ENCODE results near the gene BLM. TPM values are rescaled to one million over a fixed set of nuclear protein-coding genes. Genes with fewer than 3 reads are reported as not detected.

BLM gene
- total and polyA plus RNA-seq, 7 experiments from 2014 or later: 2.8 to 53.1 (median 6.3) TPM

GRCh38 chr15:90701048-90701447 is 16.1 kb upstream of the BLM start:
- Mint-ChIP-seq H3K4me1 (peaks cover 0 to 21% (median 0%) of the 10 kb centered on the region in 7 donors), H3K27ac (no peak overlapping the region), H3K36me3 (peaks cover 0 to 34% (median 8%) of the 10 kb centered on the region in 5 donors), H3K9me3 (peaks cover 0 to 28% (median 5%) of the 10 kb centered on the region in 11 donors), H3K4me3 (no peak overlapping the region), H3K27me3 (no peaks in the 10 kb centered on the region)
- ChIA-PET POLR2A (interaction anchor here (0.6 kb wide), 1 partner anchor 217 kb away, joined by 5 read pairs; no protein-coding TSS in a partner anchor), CTCF (interaction anchor here (1.6 kb wide), 1 partner anchor 53 kb away, joined by 6 read pairs; no protein-coding TSS in a partner anchor)
- H3K4me3 ChIP-seq (ENCODE audit: low read length): no peak overlapping the region
- H3K27me3 ChIP-seq (ENCODE audit: control insufficient read depth in 2 of 2, insufficient read depth in 2 of 2, low read length in 2 of 2): no peaks in the 10 kb centered on the region
- intact Hi-C loops (cut with micrococcal nuclease): no loop called here
- no peaks in the 10 kb centered on the region for H3K36me3 ChIP-seq (ENCODE audit: control insufficient read depth in 2 of 3, insufficient read depth in 3 of 3, low read length in 3 of 3)
- no peak for ATAC-seq
- H3K9me3 ChIP-seq (ENCODE audit: control insufficient read depth in 2 of 3, low read length in 3 of 3): no peaks in the 10 kb centered on the region
- no peak overlapping the region for H3K27ac ChIP-seq (ENCODE audit: low read depth, low read length)
- DNase-seq: no peak
- H3K4me1 ChIP-seq (ENCODE audit: control insufficient read depth in 2 of 2, insufficient read depth in 2 of 2, low read length in 2 of 2): no peaks in the 10 kb centered on the region

- no peak for DNase-seq
- no peak overlapping the region for H3K4me3 Mint-ChIP-seq
- H3K4me1 Mint-ChIP-seq: peaks cover 0 to 16% (median 0%) of the 10 kb centered on the region in 7 donors
- Histone ChIP-seq H3K9me3 (ENCODE audit: control insufficient read depth in 2 of 3, low read length in 3 of 3) (no peaks in the 10 kb centered on the region), H3K4me1 (ENCODE audit: control insufficient read depth in 2 of 2, insufficient read depth in 2 of 2, low read length in 2 of 2) (no peaks in the 10 kb centered on the region), H3K4me3 (ENCODE audit: low read length) (no peak overlapping the region), H3K27me3 (ENCODE audit: control insufficient read depth in 2 of 2, insufficient read depth in 2 of 2, low read length in 2 of 2) (no peaks in the 10 kb centered on the region), H3K27ac (ENCODE audit: low read depth, low read length) (no peak overlapping the region), H3K36me3 (ENCODE audit: control insufficient read depth in 2 of 3, insufficient read depth in 3 of 3, low read length in 3 of 3) (no peaks in the 10 kb centered on the region)
- peaks cover 0 to 37% (median 11%) of the 10 kb centered on the region in 5 donors for H3K36me3 Mint-ChIP-seq
- ATAC-seq: peak; percentile 64
- ChIA-PET CTCF (no interaction called here), POLR2A (no interaction called here)
- intact Hi-C loops (cut with micrococcal nuclease): no loop called here
- no peak overlapping the region for H3K27ac Mint-ChIP-seq
- H3K9me3 Mint-ChIP-seq: peaks cover 0 to 28% (median 5%) of the 10 kb centered on the region in 11 donors
- H3K27me3 Mint-ChIP-seq: no peaks in the 10 kb centered on the region
Observed at GRCh38 chr15:90701880-90702630, 15.1 kb upstream of the BLM start.

GRCh38 chr15:90703455-90703854 is 13.7 kb upstream of the BLM start:
- Histone ChIP-seq H3K27ac (ENCODE audit: low read depth, low read length) (no peak overlapping the region), H3K9me3 (ENCODE audit: control insufficient read depth in 2 of 3, low read length in 3 of 3) (no peaks in the 10 kb centered on the region), H3K4me3 (ENCODE audit: low read length) (no peak overlapping the region), H3K4me1 (ENCODE audit: control insufficient read depth in 2 of 2, insufficient read depth in 2 of 2, low read length in 2 of 2) (no peaks in the 10 kb centered on the region), H3K27me3 (ENCODE audit: control insufficient read depth in 2 of 2, insufficient read depth in 2 of 2, low read length in 2 of 2) (no peaks in the 10 kb centered on the region), H3K36me3 (ENCODE audit: control insufficient read depth in 2 of 3, insufficient read depth in 3 of 3, low read length in 3 of 3) (no peaks in the 10 kb centered on the region)
- Mint-ChIP-seq H3K27me3 (no peaks in the 10 kb centered on the region), H3K4me1 (peaks cover 0 to 10% (median 0%) of the 10 kb centered on the region in 7 donors), H3K4me3 (no peak overlapping the region), H3K27ac (no peak overlapping the region), H3K9me3 (peaks cover 0 to 28% (median 5%) of the 10 kb centered on the region in 11 donors), H3K36me3 (peaks cover 0 to 34% (median 11%) of the 10 kb centered on the region in 5 donors)
- DNase-seq (no peak), ATAC-seq (no peak)
- ChIA-PET CTCF (no interaction called here), POLR2A (no interaction called here)
- intact Hi-C loops (cut with micrococcal nuclease): no loop called here

- no peaks in the 10 kb centered on the region for H3K9me3 ChIP-seq (ENCODE audit: control insufficient read depth in 2 of 3, low read length in 3 of 3)
- no peak overlapping the region for H3K27ac Mint-ChIP-seq
- H3K36me3 Mint-ChIP-seq: peaks cover 0 to 31% (median 11%) of the 10 kb centered on the region in 5 donors
- no peak overlapping the region for H3K4me3 ChIP-seq (ENCODE audit: low read length)
- CTCF ChIA-PET: no interaction called here
- H3K4me3 Mint-ChIP-seq: no peak overlapping the region
- H3K36me3 ChIP-seq (ENCODE audit: control insufficient read depth in 2 of 3, insufficient read depth in 3 of 3, low read length in 3 of 3): no peaks in the 10 kb centered on the region
- POLR2A ChIA-PET: no interaction called here
- no peaks in the 10 kb centered on the region for H3K27me3 ChIP-seq (ENCODE audit: control insufficient read depth in 2 of 2, insufficient read depth in 2 of 2, low read length in 2 of 2)
- peaks cover 0 to 28% (median 5%) of the 10 kb centered on the region in 11 donors for H3K9me3 Mint-ChIP-seq
- H3K27me3 Mint-ChIP-seq: no peaks in the 10 kb centered on the region
- intact Hi-C loops (cut with micrococcal nuclease): no loop called here
- peaks cover 1 to 12% (median 3%) of the 10 kb centered on the region in 7 donors for H3K4me1 Mint-ChIP-seq
- ATAC-seq (no peak), DNase-seq (no peak)
- H3K4me1 ChIP-seq (ENCODE audit: control insufficient read depth in 2 of 2, insufficient read depth in 2 of 2, low read length in 2 of 2): peaks cover 0 to under 1% of the 10 kb centered on the region in 2 donors
- no peak overlapping the region for H3K27ac ChIP-seq (ENCODE audit: low read depth, low read length)
Observed at GRCh38 chr15:90705212-90705611, 11.9 kb upstream of the BLM start.

- H3K4me1 Mint-ChIP-seq: peaks cover 9 to 25% (median 16%) of the 10 kb centered on the region in 7 donors
- no peak for DNase-seq
- ChIA-PET CTCF (interaction anchor here (0.7 kb wide), 1 partner anchor 547 kb away, joined by 3 read pairs; no protein-coding TSS in a partner anchor), POLR2A (no interaction called here)
- Histone ChIP-seq H3K27me3 (ENCODE audit: control insufficient read depth in 2 of 2, insufficient read depth in 2 of 2, low read length in 2 of 2) (no peaks in the 10 kb centered on the region), H3K4me3 (ENCODE audit: low read length) (no peak overlapping the region), H3K4me1 (ENCODE audit: control insufficient read depth in 2 of 2, insufficient read depth in 2 of 2, low read length in 2 of 2) (peaks cover 0 to 7% of the 10 kb centered on the region in 2 donors), H3K27ac (ENCODE audit: low read depth, low read length) (no peak overlapping the region), H3K9me3 (ENCODE audit: control insufficient read depth in 2 of 3, low read length in 3 of 3) (no peaks in the 10 kb centered on the region), H3K36me3 (ENCODE audit: control insufficient read depth in 2 of 3, insufficient read depth in 3 of 3, low read length in 3 of 3) (no peaks in the 10 kb centered on the region)
- H3K27me3 Mint-ChIP-seq: no peaks in the 10 kb centered on the region
- no peak overlapping the region for H3K4me3 Mint-ChIP-seq
- ATAC-seq: no peak
- no peak overlapping the region for H3K27ac Mint-ChIP-seq
- intact Hi-C loops (cut with micrococcal nuclease): no loop called here
- peaks cover 0 to 36% (median 11%) of the 10 kb centered on the region in 5 donors for H3K36me3 Mint-ChIP-seq
- peaks cover 0 to 23% (median 5%) of the 10 kb centered on the region in 11 donors for H3K9me3 Mint-ChIP-seq
Observed at GRCh38 chr15:90706394-90707327, 10.5 kb upstream of the BLM start.

- POLR2A ChIA-PET: no interaction called here
- Mint-ChIP-seq H3K9me3 (peaks cover 0 to 16% (median 5%) of the 10 kb centered on the region in 11 donors), H3K36me3 (peaks cover 0 to 33% (median 7%) of the 10 kb centered on the region in 5 donors), H3K27ac (no peak overlapping the region), H3K27me3 (no peaks in the 10 kb centered on the region), H3K4me1 (peaks cover 11 to 29% (median 20%) of the 10 kb centered on the region in 7 donors), H3K4me3 (no peak overlapping the region)
- H3K27ac ChIP-seq (ENCODE audit: low read depth, low read length): no peak overlapping the region
- ATAC-seq: no peak
- intact Hi-C loops (cut with micrococcal nuclease): no loop called here
- no peaks in the 10 kb centered on the region for H3K36me3 ChIP-seq (ENCODE audit: control insufficient read depth in 2 of 3, insufficient read depth in 3 of 3, low read length in 3 of 3)
- peaks cover 0 to 7% of the 10 kb centered on the region in 2 donors for H3K4me1 ChIP-seq (ENCODE audit: control insufficient read depth in 2 of 2, insufficient read depth in 2 of 2, low read length in 2 of 2)
- H3K9me3 ChIP-seq (ENCODE audit: control insufficient read depth in 2 of 3, low read length in 3 of 3): no peaks in the 10 kb centered on the region
- DNase-seq: no peak
- H3K4me3 ChIP-seq (ENCODE audit: low read length): no peak overlapping the region
- CTCF ChIA-PET: no interaction called here
- H3K27me3 ChIP-seq (ENCODE audit: control insufficient read depth in 2 of 2, insufficient read depth in 2 of 2, low read length in 2 of 2): no peaks in the 10 kb centered on the region
Observed at GRCh38 chr15:90707489-90707888, 9.7 kb upstream of the BLM start.

Data from naive thymus-derived CD4-positive, alpha-beta T cell (primary cell).